Urothelium cell line (cell line): Measurements from ENCODE around the gene MAN2B2.

ENCODE experiments used
- DNase-seq: peaks from one replicate; pipeline ENCODE4 v3.0.0; 2011; ENCODE audit warnings: low spot score, mixed read lengths
- FAIRE-seq: peaks from 2 replicates; lab custom pipeline; 2011; peaks lifted over from hg19 to GRCh38; lab: Jason Lieb, UNC

The MAN2B2 gene

DNA sequence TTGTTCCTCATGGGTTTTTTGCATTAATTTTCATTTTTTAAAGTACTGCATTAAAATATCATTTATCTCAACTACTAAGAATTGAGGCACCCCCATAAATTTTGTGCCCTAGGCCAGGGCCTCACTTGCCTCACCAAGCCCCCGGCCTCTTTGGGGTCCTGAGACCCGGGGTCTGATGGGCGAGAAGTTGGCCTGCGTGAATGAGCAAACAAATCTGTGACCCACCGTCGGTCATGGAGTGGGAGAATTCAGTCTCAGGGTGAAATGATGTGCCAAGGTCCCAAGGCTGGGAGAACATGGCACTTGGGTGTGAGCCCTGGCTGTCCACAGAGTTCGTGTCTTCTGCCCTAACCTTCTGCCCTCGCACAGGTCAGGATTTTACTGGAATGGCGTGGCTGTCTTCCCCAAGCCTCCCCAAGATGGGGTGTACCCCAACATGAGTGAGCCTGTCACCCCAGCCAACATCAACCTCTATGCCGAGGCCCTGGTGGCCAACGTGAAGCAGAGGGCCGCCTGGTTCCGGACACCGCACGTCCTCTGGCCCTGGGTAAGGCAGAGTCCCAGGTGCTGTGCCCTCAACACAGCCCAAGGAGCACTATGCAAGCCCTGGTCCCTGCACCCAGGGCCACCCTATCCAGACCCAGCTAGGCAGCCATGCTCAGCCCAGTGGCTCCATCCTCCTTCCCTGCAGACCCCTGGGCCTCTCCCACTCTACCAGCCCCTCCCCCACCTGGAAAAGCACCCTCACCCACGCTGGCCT, 18.0 kb downstream of the MAN2B2 start:
- no peak for FAIRE-seq
- no peak for DNase-seq

DNA sequence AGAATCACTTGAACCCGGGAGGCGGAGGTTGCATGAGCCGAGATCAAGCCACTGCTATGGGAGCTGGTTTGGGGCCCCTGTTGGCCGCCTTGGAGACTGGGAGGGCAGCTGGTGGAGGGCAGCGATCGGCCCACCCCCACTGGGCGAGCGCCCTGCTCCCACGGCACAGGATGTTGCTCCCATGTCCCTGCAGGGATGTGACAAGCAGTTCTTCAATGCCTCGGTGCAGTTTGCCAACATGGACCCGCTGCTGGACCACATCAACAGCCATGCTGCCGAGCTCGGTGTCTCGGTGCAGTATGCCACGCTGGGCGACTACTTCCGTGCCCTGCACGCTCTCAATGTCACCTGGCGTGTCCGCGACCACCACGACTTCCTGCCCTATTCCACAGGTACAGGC, 19.4 kb downstream of the MAN2B2 start:
- FAIRE-seq (no peak), DNase-seq (no peak)

DNA sequence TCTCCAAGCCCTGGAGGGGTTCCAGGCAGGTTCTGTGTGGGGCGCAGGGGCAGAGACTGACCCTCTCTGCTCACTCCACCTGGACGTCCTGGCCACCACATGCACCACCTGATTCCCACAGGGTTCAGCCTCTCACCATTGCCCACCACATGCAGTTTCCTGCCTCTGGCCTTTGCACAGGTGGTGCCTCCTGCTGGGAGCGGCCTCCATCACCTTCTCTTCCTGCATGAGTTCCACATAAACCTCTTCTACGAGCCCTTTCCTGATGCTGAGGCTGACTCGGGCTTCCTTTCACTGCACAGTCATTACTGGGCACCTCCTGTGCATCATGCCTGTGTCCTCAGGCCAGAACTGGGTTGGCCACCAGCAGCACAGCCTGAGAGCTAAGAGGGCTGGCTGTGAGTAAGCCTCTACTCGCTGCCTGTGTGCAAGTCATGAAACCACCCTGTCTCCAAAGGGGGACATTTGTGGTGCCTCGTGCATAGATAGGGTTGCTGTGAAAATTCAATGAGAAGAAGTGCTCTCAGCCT, 19.9 kb downstream of the MAN2B2 start:
- DNase-seq, result no peak
- FAIRE-seq, result no peak

DNA sequence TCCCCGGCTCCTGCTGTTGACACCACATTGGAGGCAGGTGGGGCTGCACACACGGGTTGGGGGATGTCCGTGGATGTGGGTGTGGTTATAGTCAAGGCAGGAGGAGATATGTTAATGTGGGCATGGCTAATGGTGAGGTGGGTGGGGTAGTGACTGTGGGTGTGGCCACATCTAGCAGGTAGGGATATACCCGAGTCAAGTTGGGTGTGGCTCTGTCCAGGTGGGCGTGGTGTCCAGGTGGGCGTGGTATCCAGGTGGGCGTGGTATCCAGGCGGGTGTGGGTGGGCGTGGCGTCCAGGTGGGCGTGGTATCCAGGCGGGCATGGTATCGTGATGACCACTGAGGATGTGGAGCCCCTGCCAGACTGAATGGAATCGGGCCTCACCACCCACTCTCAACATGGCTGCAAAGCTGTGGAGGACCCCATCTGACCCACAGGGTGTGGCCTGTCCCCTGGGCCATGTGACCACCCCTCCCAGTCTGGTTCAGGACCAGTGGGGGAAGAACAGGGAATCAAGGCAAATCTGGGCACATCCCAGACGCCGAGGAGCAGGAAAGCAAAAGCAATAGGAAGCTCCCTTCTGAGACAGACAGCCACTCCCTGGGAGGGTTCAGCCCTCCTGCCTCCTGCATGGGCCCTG, 21.0 kb downstream of the MAN2B2 start:
- FAIRE-seq (no peak), DNase-seq (peak; percentile 27)

DNA sequence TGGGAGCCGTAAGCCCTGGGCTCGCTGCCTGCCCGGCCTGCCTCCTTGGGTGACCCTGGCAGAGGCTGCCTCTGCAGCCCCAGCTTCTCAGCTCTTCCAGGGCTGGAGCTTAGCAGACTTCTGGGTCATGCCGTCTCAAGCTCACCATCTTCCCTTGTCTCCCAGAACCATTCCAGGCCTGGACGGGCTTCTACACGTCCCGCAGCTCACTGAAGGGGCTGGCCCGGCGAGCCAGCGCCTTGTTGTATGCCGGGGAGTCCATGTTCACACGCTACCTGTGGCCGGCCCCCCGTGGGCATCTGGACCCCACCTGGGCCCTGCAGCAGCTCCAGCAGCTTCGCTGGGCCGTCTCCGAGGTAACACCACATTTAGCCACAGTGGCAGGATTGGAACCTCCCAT, 22.0 kb downstream of the MAN2B2 start:
- DNase-seq (no peak), FAIRE-seq (no peak)

DNA sequence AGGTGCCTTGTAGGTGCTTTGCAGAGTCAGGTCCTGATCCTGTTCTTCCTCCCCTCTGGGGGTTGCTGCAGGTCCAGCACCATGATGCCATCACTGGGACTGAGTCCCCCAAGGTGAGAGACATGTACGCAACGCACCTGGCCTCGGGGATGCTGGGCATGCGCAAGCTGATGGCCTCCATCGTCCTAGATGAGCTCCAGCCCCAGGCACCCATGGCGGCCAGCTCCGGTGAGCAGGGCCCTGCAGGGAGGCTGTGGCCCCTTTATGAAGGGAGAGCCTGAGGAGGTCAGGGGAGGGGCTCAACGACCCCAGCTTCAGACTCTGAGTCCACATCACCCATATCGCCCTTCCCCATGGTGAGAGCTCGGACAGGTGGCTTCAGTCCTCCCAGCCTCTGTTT, 23.1 kb downstream of the MAN2B2 start:
- no peak for DNase-seq
- no peak for FAIRE-seq

DNA sequence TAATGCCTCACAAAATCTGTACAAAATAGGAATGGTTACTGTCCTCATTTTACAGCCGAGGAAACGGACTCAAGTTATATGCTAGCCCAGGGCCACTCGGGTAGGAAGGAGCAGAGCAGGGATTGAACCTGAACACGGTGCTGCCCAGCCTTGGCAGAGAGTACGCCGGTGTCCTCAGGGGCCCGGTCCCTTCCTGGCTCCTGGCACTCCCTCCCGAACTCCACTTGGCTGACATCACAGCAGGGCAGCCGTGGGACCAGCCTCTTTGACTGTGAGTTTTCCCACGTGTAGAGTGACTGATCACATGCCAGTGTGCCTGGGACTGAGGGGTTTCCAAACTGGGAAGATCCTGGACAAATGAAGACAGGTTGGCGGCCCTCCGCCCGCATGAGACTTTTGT, 23.7 kb downstream of the MAN2B2 start:
- no peak for DNase-seq
- FAIRE-seq, result no peak

DNA sequence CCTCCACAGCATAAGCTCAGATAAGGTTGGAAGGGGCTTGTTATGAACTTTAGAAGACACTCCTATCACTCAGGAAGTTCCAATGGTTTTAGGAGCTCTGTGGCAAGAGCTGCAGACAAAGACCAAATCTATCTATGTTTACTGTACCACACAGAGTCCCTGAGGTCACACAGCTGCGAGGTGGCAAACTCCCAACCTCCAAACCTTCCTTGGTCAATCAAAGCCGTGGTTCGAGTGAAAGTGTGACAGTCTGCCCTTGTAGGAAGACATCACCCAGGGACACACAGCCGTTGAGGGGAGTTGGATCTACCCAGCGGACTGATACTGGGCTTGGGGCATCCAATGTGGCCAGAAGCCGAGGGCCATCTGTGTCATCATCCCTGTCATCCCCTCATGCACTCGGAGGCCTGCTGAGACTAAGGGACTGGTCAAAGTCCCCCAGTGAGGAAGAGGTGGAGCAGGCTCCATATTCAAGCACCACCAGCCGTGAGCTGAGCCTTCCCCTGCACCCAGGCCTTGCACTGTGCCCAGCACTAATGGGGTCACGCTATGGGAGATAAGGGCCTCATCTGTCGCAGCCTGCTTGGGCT, 26.8 kb downstream of the MAN2B2 start:
- FAIRE-seq, result no peak
- no peak for DNase-seq

DNA sequence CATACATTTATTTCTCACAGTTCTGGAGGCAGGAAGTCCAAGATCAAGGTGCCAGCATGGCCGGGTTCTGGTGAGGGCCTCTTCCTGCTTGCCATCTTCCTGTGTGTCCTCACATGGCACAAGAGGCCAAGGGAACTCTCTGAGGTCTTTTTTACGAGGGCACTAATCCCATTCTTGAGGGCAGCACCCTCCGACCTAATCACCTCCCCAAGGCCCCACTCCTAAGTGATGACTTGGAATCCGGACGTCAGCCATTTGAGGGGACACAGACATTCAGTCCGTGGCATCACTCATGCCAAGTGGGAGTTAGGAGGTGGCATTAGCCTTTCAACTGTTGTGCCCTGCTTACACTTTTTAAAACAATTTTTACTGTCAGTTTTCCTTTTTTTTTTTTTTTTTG, 27.3 kb downstream of the MAN2B2 start:
- FAIRE-seq, result no peak

DNA sequence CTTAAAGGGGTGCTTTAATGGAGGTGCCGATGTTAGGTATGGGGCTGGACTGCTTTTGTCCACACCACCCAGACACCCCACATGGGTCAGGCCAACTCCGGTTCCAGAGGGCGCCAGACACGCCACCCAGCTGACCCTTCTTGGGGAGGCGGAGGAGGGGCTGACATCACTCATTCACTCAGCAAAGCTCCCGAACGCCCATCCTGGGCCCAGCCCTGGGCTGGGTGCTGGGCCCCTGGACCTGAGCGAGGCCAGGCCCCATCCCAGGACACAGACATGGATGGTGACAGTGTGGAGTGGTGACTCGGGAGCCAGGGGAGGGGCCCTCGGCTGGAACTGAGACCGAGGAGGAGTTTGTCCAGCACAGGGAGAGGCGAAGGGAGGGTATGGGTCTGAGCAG, 28.1 kb downstream of the MAN2B2 start:
- no peak for FAIRE-seq
- DNase-seq, result no peak

More for the DNA sequence above, 27.3 kb downstream of the MAN2B2 start:
- DNase-seq, result no peak

DNA sequence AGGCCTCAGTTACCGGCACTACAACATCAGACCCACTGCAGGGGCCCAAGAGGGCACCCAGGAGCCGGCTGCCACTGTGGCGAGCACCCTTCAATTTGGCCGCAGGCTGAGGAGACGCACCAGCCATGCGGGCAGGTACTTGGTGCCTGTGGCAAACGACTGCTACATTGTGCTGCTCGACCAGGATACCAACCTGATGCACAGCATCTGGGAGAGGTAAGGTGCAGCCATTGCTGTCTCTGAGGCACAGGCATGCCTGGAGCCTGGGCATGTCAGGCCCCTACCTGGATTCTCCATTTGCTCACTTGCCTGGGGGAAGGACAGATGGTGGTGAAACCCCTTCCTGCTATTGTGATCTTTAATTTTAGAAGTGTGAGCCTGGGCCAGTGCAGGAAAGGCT, 30.1 kb downstream of the MAN2B2 start:
- FAIRE-seq, result no peak
- no peak for DNase-seq

DNA sequence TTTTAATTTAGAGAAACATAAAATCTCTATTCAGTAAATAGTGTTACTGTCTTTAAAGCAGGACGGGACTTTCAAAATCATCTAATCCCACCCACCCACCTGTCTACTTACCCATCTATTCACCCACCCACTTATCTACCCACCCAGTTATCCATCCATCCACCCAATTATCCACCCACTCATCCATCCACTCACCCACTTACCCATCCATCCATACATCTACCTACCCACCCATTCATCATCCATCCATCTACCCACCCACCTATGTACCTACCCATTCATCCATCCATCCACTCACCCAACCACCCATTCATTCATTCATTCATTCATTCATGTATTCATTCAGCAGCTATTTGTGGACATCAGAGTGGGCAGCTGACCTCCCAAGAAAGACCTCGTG, 30.6 kb downstream of the MAN2B2 start:
- FAIRE-seq, result no peak
- no peak for DNase-seq

DNA sequence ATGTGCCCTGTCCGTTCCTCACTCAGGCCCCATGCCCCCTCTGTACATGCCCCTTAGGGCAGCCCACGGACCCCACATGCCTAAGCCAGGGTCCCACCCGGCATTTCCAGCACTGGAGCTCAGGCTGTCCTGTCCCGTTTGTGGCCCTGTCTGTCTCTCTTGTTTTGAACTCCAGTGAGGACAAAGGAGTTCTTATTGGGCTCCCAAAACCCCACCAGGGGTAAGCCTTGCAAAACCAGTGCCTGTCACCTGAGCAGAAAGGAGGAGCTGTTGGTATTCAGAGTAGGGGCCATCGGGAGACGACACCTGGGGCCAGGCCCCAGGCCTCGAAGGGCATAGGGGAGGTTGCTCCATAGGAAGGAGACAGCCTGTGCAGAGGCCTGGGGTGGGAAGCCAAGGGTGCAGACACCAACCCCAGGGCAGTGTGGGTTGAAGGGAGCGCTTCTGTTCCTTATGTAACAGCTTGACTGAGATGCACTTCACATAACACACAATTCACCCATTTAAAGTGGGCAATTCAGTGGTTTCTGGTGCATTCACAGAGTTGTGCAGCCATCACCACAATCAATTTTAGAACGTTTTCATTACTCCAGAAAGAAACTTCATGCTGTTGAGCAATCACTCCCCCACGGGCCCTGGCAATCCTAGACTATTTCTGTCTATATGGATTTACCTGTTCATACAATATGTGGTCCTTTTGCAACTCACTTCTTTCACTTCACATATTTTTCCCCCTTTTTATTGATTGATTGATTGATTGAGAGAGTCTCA, 31.7 kb downstream of the MAN2B2 start:
- DNase-seq (no peak), FAIRE-seq (no peak)

DNA sequence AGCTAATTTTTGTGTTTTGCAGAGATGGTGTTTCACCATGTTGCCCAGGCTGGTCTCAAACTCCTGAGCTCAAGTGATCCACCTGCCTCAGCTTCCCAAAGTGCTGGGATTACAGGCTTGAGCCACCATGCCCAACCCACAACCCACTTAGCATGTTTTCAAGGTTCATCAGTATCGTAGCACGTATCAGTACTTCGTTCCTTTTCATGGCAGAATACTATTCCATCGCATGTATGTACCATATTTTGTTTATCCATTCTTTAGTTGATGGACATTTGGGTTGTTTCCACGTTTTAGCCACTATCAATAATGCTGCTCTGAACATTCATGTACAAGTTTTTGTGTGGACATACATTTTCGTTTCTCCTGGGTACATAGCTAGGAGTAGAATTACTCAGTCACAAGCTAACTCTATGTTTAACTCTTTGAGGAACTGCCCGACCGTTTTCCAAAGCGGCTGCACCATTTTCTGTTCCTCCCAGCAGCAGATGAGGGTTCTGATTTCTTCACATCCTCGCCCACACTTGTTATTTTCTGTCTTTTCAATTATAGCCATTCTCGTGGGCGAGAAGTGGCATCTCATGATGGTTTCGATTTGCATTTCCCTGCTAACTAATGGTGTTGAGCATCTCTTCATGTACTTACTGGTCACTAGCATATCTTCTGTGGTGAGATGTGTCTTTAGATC, 32.5 kb downstream of the MAN2B2 start:
- DNase-seq, result no peak
- no peak for FAIRE-seq

DNA sequence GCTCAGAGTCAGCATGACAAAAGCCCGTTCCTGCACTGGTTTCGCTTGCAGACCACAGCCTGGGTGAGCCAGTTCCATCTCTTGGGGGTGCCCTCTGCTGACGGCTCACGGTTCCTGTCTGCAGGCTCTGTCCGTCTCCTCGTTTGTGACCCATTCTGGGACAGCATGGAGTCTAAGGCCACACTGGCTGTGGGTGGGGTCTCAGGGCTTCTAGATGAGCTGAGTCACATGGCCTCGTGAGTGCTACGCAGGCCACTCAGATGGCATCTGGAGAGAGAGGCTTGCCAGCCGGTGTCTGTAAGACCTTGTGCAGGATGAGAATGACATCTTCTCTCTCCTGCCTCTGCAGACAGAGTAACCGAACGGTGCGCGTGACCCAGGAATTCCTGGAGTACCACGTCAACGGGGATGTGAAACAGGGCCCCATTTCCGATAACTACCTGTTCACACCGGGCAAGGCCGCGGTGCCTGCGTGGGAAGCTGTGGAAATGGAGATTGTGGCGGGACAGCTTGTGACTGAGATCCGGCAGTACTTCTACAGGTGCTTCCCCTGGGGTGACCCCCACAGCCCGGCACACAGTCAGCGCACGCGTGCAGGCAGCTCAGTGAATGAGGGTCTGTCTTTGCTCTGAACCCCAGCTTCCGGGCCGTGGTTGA, 33.9 kb downstream of the MAN2B2 start:
- DNase-seq (no peak), FAIRE-seq (no peak)

DNA sequence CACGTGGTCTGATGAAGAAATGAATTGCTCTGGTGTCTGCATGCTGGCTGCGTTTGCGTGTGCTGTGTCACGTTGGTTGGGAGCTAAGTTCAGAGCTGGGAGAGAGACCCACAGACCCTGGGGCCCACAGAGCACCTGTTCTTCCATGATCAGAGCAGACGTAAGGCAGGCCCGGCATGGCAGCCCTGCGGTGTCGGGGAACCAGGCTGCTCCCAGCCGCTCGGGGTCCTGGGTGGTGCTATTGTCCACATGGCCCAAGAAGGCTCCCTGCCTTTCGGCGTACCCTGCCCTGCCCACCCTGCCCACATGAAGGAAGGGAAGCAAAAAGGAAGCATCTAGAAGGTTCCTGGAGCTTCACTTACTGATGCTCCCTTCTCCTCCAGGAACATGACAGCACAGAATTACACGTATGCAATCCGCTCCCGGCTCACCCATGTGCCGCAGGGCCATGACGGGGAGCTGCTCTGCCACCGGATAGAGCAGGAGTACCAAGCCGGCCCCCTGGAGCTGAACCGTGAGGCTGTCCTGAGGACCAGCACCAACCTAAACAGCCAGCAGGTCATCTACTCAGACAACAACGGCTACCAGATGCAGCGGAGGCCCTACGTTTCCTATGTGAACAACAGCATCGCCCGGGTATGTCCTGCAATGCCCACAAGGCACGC, 34.6 kb downstream of the MAN2B2 start:
- DNase-seq, result no peak
- FAIRE-seq, result no peak

DNA sequence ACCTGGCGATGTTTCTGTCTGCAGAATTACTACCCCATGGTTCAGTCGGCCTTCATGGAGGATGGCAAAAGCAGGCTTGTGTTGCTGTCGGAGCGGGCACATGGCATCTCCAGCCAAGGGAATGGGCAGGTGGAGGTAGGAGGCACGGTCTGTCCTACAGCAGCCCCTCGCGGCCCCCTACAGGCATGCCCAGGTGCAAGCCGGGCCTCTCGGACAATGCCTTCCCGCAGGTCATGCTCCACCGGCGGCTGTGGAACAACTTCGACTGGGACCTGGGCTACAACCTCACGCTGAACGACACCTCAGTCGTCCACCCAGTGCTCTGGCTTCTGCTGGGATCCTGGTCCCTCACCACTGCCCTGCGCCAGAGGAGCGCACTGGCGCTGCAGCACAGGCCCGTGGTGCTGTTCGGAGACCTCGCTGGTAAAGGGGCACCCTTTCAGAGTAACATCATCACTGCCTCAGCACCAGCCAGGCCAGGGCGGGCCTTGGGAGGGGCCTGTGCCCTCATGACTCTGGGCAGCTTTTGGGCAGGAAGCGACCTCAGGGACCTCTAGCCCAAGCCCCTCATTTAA, 36.0 kb downstream of the MAN2B2 start:
- FAIRE-seq (no peak), DNase-seq (no peak)

DNA sequence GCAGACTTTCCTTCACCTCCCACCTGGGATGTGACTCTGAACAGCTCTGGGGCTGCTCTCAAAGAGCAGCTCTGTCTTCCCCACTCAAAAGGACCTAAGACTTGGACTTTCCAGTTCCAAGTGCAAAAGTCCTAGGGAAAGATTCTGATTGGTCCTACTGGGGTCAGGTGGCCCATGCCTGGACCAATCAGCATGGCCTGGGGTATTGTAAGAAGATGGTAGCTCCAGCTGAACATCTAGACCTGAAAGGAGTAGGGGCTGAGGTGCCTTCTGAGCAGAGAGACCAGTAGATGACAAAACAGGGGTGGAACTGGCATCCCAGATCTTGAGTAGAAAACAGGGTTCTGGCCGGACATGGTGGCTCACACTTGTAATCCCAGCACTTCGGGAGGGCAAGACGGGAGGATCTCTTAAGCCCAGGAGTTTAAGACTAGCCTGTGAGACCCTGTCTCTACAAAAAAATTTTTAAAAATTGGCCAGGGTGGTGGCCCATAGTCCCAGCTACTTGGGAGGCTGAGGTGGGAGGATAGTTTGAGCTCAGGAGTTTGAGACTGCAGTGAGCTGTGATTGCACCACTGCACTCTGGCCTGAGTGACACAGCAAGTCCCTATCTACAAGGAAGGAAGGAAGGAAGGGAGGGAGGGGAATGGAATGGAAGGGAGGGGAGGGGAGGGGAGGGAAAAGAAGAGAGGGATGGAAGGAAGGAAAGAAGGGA, 38.1 kb downstream of the MAN2B2 start:
- FAIRE-seq (no peak), DNase-seq (no peak)
